ENCODE measurements around the gene ASB18.

GRCh38 chr2:236160366-236161081 lies 103.7 kb downstream of the ASB18 start:
- TF ChIP-seq, protein P1, sequence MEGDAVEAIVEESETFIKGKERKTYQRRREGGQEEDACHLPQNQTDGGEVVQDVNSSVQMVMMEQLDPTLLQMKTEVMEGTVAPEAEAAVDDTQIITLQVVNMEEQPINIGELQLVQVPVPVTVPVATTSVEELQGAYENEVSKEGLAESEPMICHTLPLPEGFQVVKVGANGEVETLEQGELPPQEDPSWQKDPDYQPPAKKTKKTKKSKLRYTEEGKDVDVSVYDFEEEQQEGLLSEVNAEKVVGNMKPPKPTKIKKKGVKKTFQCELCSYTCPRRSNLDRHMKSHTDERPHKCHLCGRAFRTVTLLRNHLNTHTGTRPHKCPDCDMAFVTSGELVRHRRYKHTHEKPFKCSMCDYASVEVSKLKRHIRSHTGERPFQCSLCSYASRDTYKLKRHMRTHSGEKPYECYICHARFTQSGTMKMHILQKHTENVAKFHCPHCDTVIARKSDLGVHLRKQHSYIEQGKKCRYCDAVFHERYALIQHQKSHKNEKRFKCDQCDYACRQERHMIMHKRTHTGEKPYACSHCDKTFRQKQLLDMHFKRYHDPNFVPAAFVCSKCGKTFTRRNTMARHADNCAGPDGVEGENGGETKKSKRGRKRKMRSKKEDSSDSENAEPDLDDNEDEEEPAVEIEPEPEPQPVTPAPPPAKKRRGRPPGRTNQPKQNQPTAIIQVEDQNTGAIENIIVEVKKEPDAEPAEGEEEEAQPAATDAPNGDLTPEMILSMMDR (IDR thresholded peaks at IDR 0.05 in 8 of 11, conservative IDR thresholded peaks at IDR 0.05 in 3 of 11): no peak
- TF ChIP-seq POLR2A (IDR thresholded peaks at IDR 0.05) (no peak), POLR2AphosphoS5 (IDR thresholded peaks at IDR 0.05) (no peak)
